ENCODE results near the gene DAB1.

DAB1 gene

GRCh38 chr1:57418971-57419370 is 4.9 kb downstream of the DAB1 start:
- no peak for DNase-seq (ENCODE audit: low spot score)
- no peak for FAIRE-seq

GRCh38 chr1:57411262-57411661 is 12.6 kb downstream of the DAB1 start:
- DNase-seq (ENCODE audit: low spot score) (peak; percentile 91), FAIRE-seq (no peak)

GRCh38 chr1:57410508-57410907 is 13.4 kb downstream of the DAB1 start:
- no peak for DNase-seq (ENCODE audit: low spot score)
- no peak for FAIRE-seq

GRCh38 chr1:57407928-57408327 is 15.9 kb downstream of the DAB1 start:
- FAIRE-seq (no peak), DNase-seq (ENCODE audit: low spot score) (no peak)

- DNase-seq (ENCODE audit: low spot score) (no peak), FAIRE-seq (no peak)
Measured at GRCh38 chr1:57406428-57406970, 17.4 kb downstream of the DAB1 start.

GRCh38 chr1:57404884-57405283 is 19.0 kb downstream of the DAB1 start:
- FAIRE-seq (no peak), DNase-seq (ENCODE audit: low spot score) (no peak)

GRCh38 chr1:57403201-57403600 is 20.7 kb downstream of the DAB1 start:
- no peak for FAIRE-seq
- no peak for DNase-seq (ENCODE audit: low spot score)

GRCh38 chr1:57401671-57402070 is 22.2 kb downstream of the DAB1 start:
- FAIRE-seq (no peak), DNase-seq (ENCODE audit: low spot score) (no peak)

- FAIRE-seq = no peak
- no peak for DNase-seq (ENCODE audit: low spot score)
Measured at GRCh38 chr1:57400048-57400447, 23.8 kb downstream of the DAB1 start.

- no peak for FAIRE-seq
- no peak for DNase-seq (ENCODE audit: low spot score)
Measured at GRCh38 chr1:57393058-57393584, 30.7 kb downstream of the DAB1 start.

- DNase-seq (ENCODE audit: low spot score) = no peak
- no peak for FAIRE-seq
Measured at GRCh38 chr1:57385336-57385735, 38.5 kb downstream of the DAB1 start.

- no peak for DNase-seq (ENCODE audit: low spot score)
- no peak for FAIRE-seq
Measured at GRCh38 chr1:57384901-57385300, 39.0 kb downstream of the DAB1 start.

- no peak for DNase-seq (ENCODE audit: low spot score)
- FAIRE-seq = no peak
Measured at GRCh38 chr1:57384284-57384683, 39.6 kb downstream of the DAB1 start.

GRCh38 chr1:57381871-57382270 is 42.0 kb downstream of the DAB1 start:
- FAIRE-seq (no peak), DNase-seq (ENCODE audit: low spot score) (no peak)

GRCh38 chr1:57381426-57381825 is 42.4 kb downstream of the DAB1 start:
- no peak for FAIRE-seq
- DNase-seq (ENCODE audit: low spot score) = no peak

- FAIRE-seq = no peak
Measured at GRCh38 chr1:57380923-57381322, 42.9 kb downstream of the DAB1 start.

GRCh38 chr1:57378534-57378933 is 45.3 kb downstream of the DAB1 start:
- DNase-seq (ENCODE audit: low spot score) = no peak
- FAIRE-seq = no peak

More at GRCh38 chr1:57380923-57381322, 42.9 kb downstream of the DAB1 start:
- DNase-seq (ENCODE audit: low spot score) = no peak

GRCh38 chr1:57377339-57378139 is 46.3 kb downstream of the DAB1 start:
- no peak for FAIRE-seq
- no peak for DNase-seq (ENCODE audit: low spot score)

- FAIRE-seq (no peak), DNase-seq (ENCODE audit: low spot score) (no peak)
Measured at GRCh38 chr1:57376041-57376440, 47.8 kb downstream of the DAB1 start.

GRCh38 chr1:57369889-57370288 is 54.0 kb downstream of the DAB1 start:
- DNase-seq (ENCODE audit: low spot score) (no peak), FAIRE-seq (no peak)

- FAIRE-seq (no peak), DNase-seq (ENCODE audit: low spot score) (no peak)
Measured at GRCh38 chr1:57367945-57368344, 55.9 kb downstream of the DAB1 start.

GRCh38 chr1:57363643-57364042 is 60.2 kb downstream of the DAB1 start:
- no peak for DNase-seq (ENCODE audit: low spot score)
- no peak for FAIRE-seq

- FAIRE-seq (no peak), DNase-seq (ENCODE audit: low spot score) (no peak)
Measured at GRCh38 chr1:57363165-57363564, 60.7 kb downstream of the DAB1 start.

All from urothelium cell line (cell line).